ENCODE results near the gene ZIC4. TPM values are rescaled to one million over a fixed set of nuclear protein-coding genes. Genes with fewer than 3 reads are reported as not detected.

Gene ZIC4
- total RNA-seq = not detected in 2 replicates

GRCh38 chr3:147406028-147406931 is at the start of gene ZIC4:
TSS of gene ZIC4 (minus strand) at chr3:147406543. CDS start at chr3:147402797, 3,746 bp downstream.

GRCh38 chr3:147409143-147410115 is 3.1 kb upstream of the ZIC4 start, which contains the start of gene ZIC1:
TSS of gene ZIC1 (plus strand) at chr3:147409365. CDS start at chr3:147410113, 748 bp downstream.

Other genes starting within 250 kb of the ZIC4 start
- not detected in 2 replicates for gene ZIC1, start 2.8 kb upstream of the ZIC4 start, total RNA-seq

Measured in smooth muscle cell of the umbilical artery (primary cell).